Glomerular visceral epithelial cell (primary cell): ENCODE data around the gene WNK2.
A peak's percentile ranks its signal among the peaks of the same experiment; 100 is the strongest.

Experiments
- DNase-seq: peaks from one replicate; pipeline ENCODE4 v3.0.0-alpha.2; 2016; ENCODE audit errors: extremely low spot score

Gene WNK2

DNA sequence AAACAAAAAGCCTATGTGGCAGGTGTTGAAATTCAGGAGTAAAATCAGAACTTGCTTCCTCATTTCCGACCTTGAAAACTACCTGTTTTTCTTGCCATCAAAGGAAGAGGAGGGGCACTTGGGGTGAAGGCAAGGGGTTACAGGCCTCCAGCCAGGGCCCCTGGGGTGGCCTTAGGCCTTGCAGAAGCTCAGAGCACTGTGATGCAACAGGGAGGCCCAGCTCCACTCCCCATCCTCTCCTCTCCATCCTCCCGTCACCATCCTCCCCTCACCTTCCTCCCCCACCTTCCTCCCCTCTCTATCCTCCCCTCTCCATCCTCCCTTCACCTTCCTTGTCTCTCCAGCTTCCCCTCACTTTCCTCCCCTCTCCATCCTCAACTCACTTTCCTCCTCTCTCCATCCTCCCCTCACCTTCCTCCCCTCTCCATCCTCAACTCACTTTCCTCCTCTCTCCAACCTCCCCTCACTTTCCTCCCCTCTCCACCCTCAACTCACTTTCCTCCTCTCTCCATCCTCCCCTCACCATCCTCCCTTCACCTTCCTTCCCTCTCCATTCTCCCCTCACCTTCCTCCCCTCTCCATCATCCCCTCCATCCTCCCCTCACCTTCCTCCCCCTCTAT, 111.6 kb downstream of the WNK2 start:
- DNase-seq = no peak

- no peak for DNase-seq
Observed at GRCh38 chr9:93296889-93297480, 113.0 kb downstream of the WNK2 start.

DNA sequence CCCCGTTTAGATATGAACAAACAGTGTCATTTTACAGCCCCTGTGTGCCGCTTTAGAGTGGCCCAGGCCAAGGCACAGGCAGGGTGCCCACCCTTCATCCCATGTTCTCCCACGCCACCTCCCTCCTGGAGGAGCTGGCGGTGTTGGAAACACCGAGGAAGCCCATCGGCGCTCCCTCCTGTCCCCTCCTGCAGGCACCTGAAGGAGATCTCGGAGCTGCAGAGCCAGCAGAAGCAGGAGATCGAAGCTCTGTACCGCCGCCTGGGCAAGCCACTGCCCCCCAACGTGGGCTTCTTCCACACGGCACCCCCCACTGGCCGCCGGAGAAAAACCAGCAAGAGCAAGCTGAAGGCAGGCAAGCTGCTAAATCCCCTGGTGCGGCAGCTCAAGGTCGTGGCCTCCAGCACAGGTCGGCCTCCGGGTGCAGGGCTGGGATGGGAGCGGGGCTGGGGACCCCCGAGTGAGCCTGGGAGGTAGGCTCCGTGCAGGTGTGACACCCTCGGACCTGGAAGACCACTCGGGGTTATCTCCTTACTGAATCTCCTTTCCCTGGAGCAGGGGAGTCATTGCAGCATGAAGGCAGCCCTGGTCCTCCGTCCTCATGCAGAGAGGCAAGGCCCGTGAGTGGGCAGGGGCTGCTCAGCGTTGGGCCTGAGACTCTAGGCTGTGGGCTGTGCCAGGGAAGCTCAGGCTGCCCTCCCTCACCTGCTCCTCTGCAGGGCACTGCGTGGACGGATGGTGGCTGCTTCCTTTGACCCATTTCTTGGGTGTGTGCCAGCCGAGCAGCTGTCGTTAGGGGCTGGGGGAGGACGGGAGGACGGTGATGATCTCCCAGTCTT, 113.9 kb downstream of the WNK2 start:
- DNase-seq = no peak

DNA sequence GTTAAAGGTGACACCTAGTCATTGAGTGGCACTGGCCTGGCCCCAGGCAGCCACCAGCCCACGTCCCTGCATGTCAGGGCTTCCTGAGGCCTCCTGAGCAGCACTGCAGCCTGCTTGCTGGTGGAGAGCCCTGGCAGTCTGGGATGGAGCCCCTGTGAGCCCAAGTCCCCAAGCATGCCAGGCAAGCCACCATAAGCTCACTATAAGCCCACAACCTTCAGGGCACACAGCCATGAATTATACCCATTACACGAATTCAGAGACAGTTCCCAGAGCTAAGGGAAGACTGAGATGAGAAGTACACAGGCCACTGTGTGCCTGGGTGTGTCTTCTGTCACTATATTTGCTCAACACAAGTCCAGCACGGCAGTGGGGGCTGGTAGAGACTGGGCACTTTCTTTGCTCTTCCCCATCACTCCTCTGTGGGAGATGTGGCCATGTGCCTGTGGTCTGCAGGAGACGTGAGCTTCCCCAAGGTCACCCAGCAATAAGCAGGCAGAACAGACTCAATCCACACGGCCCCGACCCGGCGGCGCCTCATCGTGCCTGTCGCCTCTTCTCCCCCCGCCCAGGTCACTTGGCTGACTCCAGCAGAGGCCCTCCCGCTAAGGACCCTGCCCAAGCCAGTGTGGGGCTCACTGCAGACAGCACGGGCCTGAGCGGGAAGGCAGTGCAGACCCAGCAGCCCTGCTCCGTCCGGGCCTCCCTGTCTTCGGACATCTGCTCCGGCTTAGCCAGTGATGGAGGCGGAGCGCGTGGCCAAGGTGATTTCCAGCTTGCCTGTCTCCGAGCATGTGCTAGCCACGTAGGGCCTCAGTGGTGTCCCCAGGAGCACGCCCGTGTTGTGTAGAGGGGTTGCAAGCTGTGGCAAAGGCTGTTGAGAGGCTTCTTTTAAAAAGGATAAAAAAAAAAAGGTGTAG, 114.8 kb downstream of the WNK2 start:
- DNase-seq = no peak

GRCh38 chr9:93299418-93300174, 115.7 kb downstream of the WNK2 start:
- DNase-seq = no peak

GRCh38 chr9:93300175-93300572, 116.2 kb downstream of the WNK2 start:
- no peak for DNase-seq

- no peak for DNase-seq
Observed at GRCh38 chr9:93300585-93301081, 116.7 kb downstream of the WNK2 start.

DNA sequence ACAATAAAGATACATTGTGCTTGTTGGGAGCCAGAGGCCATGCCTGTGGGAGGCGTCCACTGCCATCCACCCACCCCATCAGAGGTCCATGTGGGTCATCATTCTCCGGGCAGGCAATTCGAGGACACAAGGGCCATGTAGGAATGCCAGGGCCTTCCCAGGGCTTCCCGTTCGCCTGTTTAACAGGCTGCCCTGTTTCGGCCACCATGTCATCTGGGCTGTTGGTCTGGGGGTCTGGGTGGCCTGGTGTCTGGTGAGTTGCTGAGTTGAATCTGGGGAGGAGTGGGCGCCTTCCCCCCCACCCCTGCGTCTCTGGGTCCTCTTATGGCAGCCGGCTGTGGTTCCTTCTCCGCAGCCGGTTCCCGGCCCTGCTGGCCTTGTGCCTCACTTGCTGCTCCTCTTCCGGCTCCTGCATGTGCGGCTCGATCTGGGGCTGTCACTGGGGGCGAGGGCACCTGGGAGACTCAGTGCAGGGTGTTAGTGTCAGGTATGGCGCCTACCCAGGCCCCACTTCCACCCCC, 117.4 kb downstream of the WNK2 start:
- DNase-seq = no peak

DNA sequence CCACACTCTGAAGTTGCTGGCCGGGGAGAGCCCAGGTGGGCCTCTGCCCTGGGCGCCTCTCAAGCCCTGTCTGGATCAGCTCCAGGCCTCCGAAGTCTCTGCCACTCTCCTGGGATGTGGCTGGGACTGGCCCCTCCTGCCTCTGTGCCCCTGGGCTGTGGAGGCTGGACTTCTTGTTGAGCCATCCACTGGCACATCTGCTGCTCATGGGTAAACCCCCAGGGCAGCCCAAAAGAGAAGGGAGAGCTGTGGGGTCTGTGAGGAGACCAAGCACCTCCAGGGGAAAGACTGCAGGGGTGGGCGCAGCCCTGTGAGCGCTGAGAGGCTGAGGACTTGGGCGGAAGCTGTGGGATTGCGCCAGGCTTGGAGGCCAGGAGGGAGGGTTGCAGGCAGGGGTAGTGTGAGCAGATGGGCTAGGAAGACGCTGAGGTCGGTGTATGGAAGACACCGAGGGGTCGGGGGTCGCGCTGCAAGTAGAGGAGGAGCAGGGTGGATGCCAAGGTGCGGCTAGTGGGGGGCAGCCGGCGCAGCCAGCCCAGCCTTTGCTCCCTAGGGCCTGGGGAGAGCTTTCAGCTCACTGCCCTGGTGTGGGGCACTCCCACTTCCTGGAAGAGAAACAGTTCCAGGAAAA, 118.1 kb downstream of the WNK2 start:
- DNase-seq = no peak

- peak; percentile 54 for DNase-seq
Observed at GRCh38 chr9:93302586-93303257, 118.8 kb downstream of the WNK2 start.

DNA sequence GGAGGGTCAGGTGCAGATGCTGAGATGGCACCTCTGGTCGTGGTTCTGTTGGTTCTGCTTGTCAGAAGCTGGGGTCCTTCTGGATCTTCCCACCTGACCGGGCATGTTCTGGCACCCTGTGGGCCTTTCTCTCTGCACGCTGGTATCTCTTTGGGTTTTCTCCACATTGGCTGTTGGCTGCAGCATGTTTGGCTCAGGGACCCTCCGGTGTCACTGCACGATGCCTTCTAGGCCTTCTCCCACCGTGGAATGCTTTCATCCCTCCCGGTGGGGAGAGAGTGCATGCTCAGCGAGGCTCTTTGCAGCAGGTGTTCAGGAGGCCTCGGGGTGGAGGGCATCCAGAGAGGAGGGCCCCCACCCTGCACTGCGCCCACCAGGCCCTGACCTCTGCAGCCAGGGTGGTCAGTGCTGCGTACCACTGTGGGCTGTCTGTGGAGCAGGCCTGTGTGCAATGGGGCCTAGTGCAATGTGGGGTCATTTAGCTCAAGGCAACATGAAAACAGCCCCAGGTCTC, 119.4 kb downstream of the WNK2 start:
- DNase-seq = no peak

DNA sequence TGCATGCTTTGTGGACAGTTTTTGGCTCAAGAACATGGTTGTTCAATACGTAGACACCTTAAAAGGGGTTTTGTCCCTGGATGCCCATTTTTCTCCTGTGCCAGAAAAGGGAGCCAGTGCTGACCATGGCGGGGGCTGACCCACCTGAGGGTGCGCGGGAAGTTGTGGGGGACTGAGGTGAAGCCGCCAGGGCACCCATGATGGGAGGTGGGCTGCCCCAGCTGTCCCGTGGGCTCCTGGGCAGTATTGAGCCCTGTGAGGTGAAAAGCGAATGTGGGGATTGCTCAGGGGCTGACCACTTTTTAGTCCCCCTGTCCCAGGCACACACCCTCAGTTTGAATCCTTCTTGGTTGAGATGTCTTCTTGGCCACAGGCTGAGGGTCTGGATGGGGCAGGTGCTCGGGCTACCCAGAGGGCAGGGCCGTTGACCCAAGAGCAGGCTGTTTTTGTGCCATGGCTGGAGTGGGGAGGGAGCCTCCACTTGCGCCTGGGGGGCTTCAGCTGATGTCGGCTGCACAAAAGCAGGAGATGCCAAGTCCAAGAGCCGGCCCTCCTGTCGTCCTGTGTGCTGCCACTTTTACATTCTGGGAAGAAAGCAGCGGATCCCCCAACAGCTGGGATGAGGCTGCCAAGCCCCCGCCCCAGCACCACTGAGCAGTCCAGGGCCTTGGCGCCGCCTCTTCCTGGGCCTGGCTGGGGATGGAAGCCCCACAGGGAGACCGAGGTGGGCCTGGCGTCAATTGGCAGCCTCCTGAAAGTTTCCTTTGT, 120.1 kb downstream of the WNK2 start:
- no peak for DNase-seq

DNA sequence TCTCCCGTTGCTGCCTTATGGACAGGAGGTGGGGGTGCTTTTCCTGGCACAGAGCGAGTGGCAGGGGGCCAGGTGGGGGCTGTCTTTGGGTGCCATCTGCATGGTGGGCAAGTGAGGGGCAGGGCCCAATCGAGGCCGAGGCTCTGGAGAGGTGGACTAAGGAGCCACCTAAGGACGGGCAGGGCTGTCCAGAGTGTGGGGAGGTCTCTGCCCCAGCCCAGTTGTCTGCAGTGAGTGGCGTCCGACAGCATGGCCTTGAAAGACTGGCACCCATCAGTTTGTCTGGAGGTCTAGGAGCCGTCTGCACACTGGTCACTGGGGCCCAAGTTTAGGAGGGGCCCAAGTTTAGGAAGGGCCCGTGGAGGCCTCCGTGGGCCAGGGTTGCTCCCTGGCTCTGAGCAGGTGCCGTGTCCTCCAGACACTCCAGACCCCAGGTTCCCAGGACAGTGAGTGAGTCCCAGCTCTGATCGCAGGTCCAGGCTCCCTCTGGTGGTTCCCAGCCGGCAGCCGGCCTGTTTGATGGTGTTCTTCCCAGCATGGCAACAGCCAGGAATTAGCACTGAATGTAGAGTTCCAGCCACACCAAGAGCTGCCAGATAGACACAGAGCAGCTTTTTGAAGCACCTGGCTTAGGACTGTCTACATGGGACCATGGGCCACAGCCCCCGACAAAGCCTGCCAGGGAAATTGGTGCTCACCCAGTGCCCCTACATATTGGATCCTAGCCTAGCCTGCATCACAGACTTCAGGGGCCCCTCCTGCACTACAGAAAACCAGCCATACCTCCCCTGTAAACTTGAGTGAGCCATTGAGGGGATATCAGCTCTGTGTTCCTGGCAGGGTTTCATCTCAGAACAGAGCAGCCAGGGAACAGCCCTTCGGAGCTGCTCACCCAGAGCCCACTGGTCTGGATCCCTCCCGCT, 120.9 kb downstream of the WNK2 start:
- peak; percentile 49 for DNase-seq

DNA sequence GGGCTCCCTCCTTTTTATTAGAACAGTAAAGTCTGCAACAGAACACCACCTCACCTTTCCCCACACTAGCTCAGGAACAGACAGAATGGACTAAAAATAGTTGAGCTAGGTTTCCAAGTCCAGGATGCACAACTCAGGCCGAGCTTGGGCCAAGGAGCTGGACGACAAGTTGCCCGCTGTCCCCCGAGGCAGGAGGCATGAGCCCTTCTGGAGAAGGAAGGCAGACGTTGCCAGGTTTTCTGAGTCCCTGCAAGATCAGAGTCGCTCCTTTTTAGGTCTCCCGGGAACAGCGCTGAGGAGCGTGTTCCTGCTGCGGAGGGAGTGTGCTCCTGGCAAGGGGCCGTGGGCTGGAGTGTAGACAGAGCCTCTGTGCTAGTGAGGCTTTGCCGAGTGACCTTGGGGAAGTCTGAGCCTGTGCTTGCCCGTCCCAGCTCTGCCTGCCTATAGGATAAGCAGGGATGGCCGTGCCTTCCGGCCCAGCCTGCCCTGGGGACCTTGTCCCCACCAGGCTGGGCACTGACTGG, 121.6 kb downstream of the WNK2 start:
- no peak for DNase-seq

DNA sequence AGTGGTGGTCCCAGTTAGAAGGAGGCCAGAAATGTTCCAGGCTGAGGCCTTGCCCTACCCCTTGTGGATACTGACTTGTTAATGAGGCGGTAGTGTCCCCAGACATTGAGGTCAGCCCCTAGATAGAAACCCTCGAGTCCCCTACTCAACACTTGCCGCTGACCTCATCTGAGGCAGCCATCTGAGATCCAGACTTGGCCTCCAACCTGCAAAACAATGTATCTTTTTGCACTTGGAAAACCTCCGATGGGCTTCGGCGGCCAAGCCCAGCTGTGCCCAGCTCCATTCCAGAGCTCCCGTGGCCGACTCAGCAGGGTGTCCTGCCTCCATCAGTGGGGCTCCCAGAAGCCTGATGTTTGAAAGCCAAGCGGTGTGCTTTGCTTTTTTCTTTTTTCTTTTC, 122.1 kb downstream of the WNK2 start:
- DNase-seq = no peak

GRCh38 chr9:93306579-93307091, 122.7 kb downstream of the WNK2 start:
- no peak for DNase-seq

DNA sequence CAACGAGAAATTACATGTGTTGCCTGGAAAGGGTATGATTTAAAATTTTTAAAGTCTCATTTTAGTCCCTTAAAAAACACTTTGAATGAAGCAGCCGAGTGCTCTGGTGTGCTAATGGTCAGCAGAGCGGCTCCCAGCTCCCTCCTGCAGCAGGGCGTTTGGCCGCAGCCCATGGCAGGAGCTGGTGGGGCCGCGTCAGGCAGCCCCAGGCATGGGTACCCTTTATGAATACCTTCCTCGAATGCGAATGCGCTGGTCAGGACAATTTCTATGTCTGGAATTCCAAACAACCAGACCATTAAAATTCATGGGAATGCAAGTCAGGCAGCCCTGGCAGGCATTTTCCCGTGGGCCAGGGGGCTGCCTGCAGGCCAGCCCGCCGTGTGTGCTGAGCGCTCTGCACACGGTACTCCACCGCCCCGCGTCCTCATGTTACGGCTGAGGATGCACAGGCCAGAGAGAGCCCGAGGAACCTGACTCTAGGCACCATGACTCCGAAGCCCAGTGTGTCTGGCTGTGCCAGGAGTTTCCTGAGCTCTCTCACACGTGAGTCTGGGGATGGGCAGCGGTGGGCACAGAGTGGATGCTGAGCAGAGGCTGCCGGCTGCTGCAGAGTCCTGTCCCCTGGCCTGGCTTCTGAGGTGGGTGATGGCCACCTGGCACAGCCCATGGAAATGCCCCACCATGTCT, 123.7 kb downstream of the WNK2 start:
- DNase-seq = no peak
